DND-41 (cell line): ENCODE measurements around the gene TEF.

ENCODE experiments used
- CTCF ChIP-seq: IDR thresholded peaks from 2 replicates; pipeline ENCODE4 v1.5.1; 2012; ENCODE audit warnings: borderline replicate concordance, low read length, moderate library complexity, mild to moderate bottlenecking; ENCODE audit not compliant: poor library complexity, severe bottlenecking; ENCODE audit errors: extremely low read depth
- EZH2 ChIP-seq: IDR thresholded peaks from 3 replicates; pipeline ENCODE4 v1.6.1; 2012; ENCODE audit warnings: borderline replicate concordance, low read depth, mild to moderate bottlenecking, moderate library complexity, low read length, inconsistent platforms; ENCODE audit not compliant: severe bottlenecking

DNA sequence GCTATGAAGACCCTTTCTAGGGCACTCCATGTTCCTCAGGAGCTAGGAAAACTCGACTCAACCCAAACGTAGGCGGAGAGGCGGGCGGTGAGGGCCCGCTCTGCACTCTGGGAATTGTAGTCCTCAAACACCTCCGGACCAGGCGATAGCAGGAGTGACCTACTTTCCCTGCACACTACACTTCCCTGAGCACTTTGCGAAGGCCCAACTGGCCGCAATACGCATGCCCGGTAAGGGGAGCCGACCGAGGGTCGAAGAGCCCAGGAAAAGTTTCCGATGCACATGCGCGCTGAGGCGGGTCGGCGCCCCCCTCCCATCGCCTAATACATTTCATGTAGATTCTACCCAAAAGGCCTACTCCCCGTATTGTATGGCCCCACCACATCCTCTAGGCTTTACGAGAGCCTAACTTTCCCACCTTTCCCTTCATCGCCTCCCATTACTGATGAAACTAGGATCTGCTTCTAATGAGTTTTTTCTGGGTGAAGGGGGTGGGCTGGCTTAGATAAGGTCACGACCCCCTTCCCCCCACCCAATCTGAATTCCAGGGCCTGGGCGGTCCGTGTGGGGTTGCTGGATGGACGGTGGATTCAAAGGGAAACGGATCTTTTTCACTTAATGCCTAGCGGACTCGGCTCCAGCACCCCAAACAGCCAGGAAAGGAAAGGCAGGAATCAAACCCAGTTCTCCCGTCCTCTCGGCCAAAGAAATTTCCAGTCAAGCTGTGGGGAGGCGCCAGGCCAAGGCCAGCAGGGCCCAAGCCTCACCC lies 62.8 kb downstream of the TEF start:
- TF ChIP-seq CTCF (no peak), EZH2 (no peak)
